HEK293 (cell line): ENCODE measurements around the gene TIE1.

Source experiments
- CTCF ChIA-PET: fragments of 350-600 bp; formaldehyde crosslinking; extraction: SDS; loops from one replicate; lab custom pipeline; 2021; ENCODE audit warnings: antibody characterized with exemption; lab: Yijun Ruan, JAX
- POLR2A ChIA-PET: fragments of 300-600 bp; formaldehyde crosslinking; extraction: SDS; loops from one replicate; lab custom pipeline; 2020; ENCODE audit warnings: antibody characterized with exemption, inconsistent platforms; lab: Yijun Ruan, JAX
- H3K27ac ChIP-seq: fragments of 200-500 bp; sonication (Bioruptor generic); 2 replicates; pipeline ENCODE4 v1.5.1; 2014; ENCODE audit warnings: low read depth, low read length, control low read depth, inconsistent platforms; ENCODE audit errors: extremely low read depth
- H3K36me3 ChIP-seq, 2 experiments: fragments of 200-500 bp in 1 of 2; sonication (Bioruptor generic) in 1 of 2; 1 replicate in 1 of 2; 2 replicates in 1 of 2; pipeline ENCODE4 v1.5.1; 2014 to 2017; ENCODE audit warnings: inconsistent platforms in 2 of 2, low read length in 2 of 2; ENCODE audit not compliant: control insufficient read depth in 2 of 2, insufficient read depth in 1 of 2
- H3K4me1 ChIP-seq: fragments of 200-500 bp; sonication (Bioruptor generic); 2 replicates; pipeline ENCODE4 v1.5.1; 2014; ENCODE audit warnings: mild to moderate bottlenecking, low read length, inconsistent platforms; ENCODE audit not compliant: control insufficient read depth, insufficient read depth
- H3K4me3 ChIP-seq: 2 replicates; pipeline ENCODE4 v1.5.1; 2011; ENCODE audit warnings: low read depth, mild to moderate bottlenecking, control low read depth, low read length, moderate library complexity
- H3K9me3 ChIP-seq: fragments of 200-500 bp; sonication (Bioruptor generic); 2 replicates; pipeline ENCODE4 v1.5.1; 2014; ENCODE audit warnings: low read depth, low read length, inconsistent platforms; ENCODE audit not compliant: control insufficient read depth, insufficient read depth
- BCL11B ChIP-seq: fragments of 450-650 bp; formaldehyde crosslinking; IDR thresholded peaks from 2 replicates; pipeline ENCODE4 v1.5.1; 2016; ENCODE audit warnings: low read depth, missing biosample characterization, missing genetic modification characterization
- GLI2 ChIP-seq: fragments of 450-650 bp; formaldehyde crosslinking; IDR thresholded peaks from 2 replicates; pipeline ENCODE4; 2017; ENCODE audit warnings: missing biosample characterization, missing genetic modification characterization, low read depth, borderline replicate concordance
- OSR2 ChIP-seq: fragments of 450-650 bp; formaldehyde crosslinking; IDR thresholded peaks from 2 replicates; pipeline ENCODE4 v1.5.1; 2016; ENCODE audit warnings: missing biosample characterization, missing genetic modification characterization
- SETDB1 ChIP-seq: IDR thresholded peaks from one replicate; pipeline ENCODE4 v1.6.1; 2017; ENCODE audit warnings: mild to moderate bottlenecking, low read length, moderate library complexity, mixed read lengths; ENCODE audit not compliant: insufficient read length
- TSHZ1 ChIP-seq: fragments of 450-650 bp; formaldehyde crosslinking; IDR thresholded peaks from 2 replicates; pipeline ENCODE4 v1.5.1; 2016; ENCODE audit warnings: missing biosample characterization, missing genetic modification characterization, borderline replicate concordance
- YY2 ChIP-seq: fragments of 450-650 bp; formaldehyde crosslinking; IDR thresholded peaks from 2 replicates; pipeline ENCODE4 v1.5.1; 2016; ENCODE audit warnings: missing biosample characterization, missing genetic modification characterization
- ZNF133 ChIP-seq: fragments of 450-650 bp; formaldehyde crosslinking; IDR thresholded peaks from 2 replicates; pipeline ENCODE4 v1.5.1; 2016; ENCODE audit warnings: missing biosample characterization, missing genetic modification characterization
- ZNF140 ChIP-seq: fragments of 450-650 bp; formaldehyde crosslinking; IDR thresholded peaks from 2 replicates; pipeline ENCODE4 v1.5.1; 2016; ENCODE audit warnings: missing biosample characterization, missing genetic modification characterization
- ZNF558 ChIP-seq: fragments of 450-650 bp; formaldehyde crosslinking; IDR thresholded peaks from 2 replicates; pipeline ENCODE4 v1.5.1; 2016; ENCODE audit warnings: missing biosample characterization, missing genetic modification characterization
- ZNF629 ChIP-seq: fragments of 450-650 bp; formaldehyde crosslinking; IDR thresholded peaks from 2 replicates; pipeline ENCODE4 v1.5.1; 2017; ENCODE audit warnings: missing biosample characterization, missing genetic modification characterization
- ZSCAN16 ChIP-seq: fragments of 450-650 bp; formaldehyde crosslinking; IDR thresholded peaks from 2 replicates; pipeline ENCODE4 v1.5.1; 2016; ENCODE audit warnings: missing biosample characterization, missing genetic modification characterization
- ZSCAN30 ChIP-seq: fragments of 450-650 bp; IDR thresholded peaks from 2 replicates; pipeline ENCODE4 v1.5.1; 2018; ENCODE audit warnings: missing biosample characterization, mild to moderate bottlenecking, missing genetic modification characterization, moderate library complexity
- TF ChIP-seq, protein P1 (sequence below): fragments of 450-650 bp; IDR thresholded peaks from 2 replicates; pipeline ENCODE4 v1.5.1; 2018; ENCODE audit warnings: missing biosample characterization, missing genetic modification characterization
- TF ChIP-seq, protein P2 (sequence below): fragments of 450-650 bp; formaldehyde crosslinking; IDR thresholded peaks from 2 replicates; pipeline ENCODE4 v1.5.1; 2017; ENCODE audit warnings: missing biosample characterization, missing genetic modification characterization
- TF ChIP-seq, protein P3 (sequence below): fragments of 450-650 bp; formaldehyde crosslinking; IDR thresholded peaks from 2 replicates; pipeline ENCODE4 v1.5.1; 2016; ENCODE audit warnings: missing biosample characterization, missing genetic modification characterization, low read depth

Gene TIE1

GRCh38 chr1:43334453-43335205, 33.8 kb downstream of the TIE1 start (continued):
- TF ChIP-seq, protein P1, sequence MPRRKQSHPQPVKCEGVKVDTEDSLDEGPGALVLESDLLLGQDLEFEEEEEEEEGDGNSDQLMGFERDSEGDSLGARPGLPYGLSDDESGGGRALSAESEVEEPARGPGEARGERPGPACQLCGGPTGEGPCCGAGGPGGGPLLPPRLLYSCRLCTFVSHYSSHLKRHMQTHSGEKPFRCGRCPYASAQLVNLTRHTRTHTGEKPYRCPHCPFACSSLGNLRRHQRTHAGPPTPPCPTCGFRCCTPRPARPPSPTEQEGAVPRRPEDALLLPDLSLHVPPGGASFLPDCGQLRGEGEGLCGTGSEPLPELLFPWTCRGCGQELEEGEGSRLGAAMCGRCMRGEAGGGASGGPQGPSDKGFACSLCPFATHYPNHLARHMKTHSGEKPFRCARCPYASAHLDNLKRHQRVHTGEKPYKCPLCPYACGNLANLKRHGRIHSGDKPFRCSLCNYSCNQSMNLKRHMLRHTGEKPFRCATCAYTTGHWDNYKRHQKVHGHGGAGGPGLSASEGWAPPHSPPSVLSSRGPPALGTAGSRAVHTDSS (tag by site-specific recombination), result no peak

DNA sequence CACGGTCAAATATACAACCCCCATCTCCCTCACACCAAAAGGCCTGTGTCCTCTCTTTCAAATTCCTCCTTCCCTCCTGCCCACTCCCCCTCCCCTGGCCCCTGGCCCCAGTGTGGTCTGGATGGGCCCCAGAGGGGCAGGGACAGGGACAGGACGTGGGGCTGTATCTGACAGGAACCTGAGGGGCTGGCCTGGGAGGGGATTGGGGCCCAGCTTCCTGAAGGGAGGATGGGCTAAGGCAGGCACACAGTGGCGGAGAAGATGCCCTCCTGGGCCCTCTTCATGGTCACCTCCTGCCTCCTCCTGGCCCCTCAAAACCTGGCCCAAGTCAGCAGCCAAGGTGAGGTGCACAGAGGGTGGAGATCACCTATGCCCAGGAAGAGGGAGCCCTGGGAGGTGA, 36.8 kb downstream of the TIE1 start, which contains the start of gene MPL:
Gene MPL, plus strand, starts transcription at position 231 of the 400 bp plus-strand sequence. Its CDS starts 31 bp downstream, at position 262.
- CTCF ChIA-PET, result interaction anchor here (0.6 kb wide), 1 partner anchor 77 kb away, joined by 3 read pairs; no protein-coding TSS in a partner anchor
- POLR2A ChIA-PET, result no interaction called here
- H3K27ac ChIP-seq, result no peak within 1 kb of the TSS
- H3K9me3 ChIP-seq, result no peaks in the 10 kb centered on the region
- TF ChIP-seq, protein P2, sequence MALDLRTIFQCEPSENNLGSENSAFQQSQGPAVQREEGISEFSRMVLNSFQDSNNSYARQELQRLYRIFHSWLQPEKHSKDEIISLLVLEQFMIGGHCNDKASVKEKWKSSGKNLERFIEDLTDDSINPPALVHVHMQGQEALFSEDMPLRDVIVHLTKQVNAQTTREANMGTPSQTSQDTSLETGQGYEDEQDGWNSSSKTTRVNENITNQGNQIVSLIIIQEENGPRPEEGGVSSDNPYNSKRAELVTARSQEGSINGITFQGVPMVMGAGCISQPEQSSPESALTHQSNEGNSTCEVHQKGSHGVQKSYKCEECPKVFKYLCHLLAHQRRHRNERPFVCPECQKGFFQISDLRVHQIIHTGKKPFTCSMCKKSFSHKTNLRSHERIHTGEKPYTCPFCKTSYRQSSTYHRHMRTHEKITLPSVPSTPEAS (tag by site-specific recombination), result no peak
- TF ChIP-seq ZNF558 (tag by site-specific recombination), result no peak
- no peak for TF ChIP-seq YY2
- no peak for TF ChIP-seq ZSCAN30 (tag by site-specific recombination)
- TF ChIP-seq ZNF140 (tag by site-specific recombination), result no peak
- TF ChIP-seq GLI2 (tag by site-specific recombination), result no peak
- TF ChIP-seq SETDB1, result no peak
- TF ChIP-seq OSR2 (tag by site-specific recombination), result no peak
- TF ChIP-seq BCL11B (tag by site-specific recombination), result no peak
- TF ChIP-seq, protein P3, sequence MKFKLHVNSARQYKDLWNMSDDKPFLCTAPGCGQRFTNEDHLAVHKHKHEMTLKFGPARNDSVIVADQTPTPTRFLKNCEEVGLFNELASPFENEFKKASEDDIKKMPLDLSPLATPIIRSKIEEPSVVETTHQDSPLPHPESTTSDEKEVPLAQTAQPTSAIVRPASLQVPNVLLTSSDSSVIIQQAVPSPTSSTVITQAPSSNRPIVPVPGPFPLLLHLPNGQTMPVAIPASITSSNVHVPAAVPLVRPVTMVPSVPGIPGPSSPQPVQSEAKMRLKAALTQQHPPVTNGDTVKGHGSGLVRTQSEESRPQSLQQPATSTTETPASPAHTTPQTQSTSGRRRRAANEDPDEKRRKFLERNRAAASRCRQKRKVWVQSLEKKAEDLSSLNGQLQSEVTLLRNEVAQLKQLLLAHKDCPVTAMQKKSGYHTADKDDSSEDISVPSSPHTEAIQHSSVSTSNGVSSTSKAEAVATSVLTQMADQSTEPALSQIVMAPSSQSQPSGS, result no peak
- H3K4me3 ChIP-seq, result no peak within 1 kb of the TSS
- no peaks in the 10 kb centered on the region for H3K36me3 ChIP-seq
- H3K4me1 ChIP-seq, result no peaks in the 10 kb centered on the region

DNA sequence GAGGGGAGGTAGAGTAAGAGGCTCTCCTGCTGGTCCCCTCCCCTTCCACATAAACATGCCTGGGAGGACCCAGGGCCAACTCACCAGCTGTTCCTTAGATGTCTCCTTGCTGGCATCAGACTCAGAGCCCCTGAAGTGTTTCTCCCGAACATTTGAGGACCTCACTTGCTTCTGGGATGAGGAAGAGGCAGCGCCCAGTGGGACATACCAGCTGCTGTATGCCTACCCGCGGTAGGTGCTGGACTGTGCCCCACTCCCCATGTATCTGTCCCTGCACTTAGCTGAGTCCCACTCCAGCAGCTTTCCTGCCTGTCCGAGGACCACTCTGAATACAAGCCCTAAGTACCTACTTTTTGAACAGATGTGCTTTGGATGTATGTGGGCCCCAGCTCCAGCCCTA, 37.2 kb downstream of the TIE1 start:
- CTCF ChIA-PET, result interaction anchor here (0.6 kb wide), 1 partner anchor 77 kb away, joined by 3 read pairs; no protein-coding TSS in a partner anchor
- Histone ChIP-seq H3K27ac (no peak overlapping the region), H3K4me3 (no peak overlapping the region), H3K36me3 (no peaks in the 10 kb centered on the region), H3K4me1 (no peaks in the 10 kb centered on the region), H3K9me3 (no peaks in the 10 kb centered on the region)
- POLR2A ChIA-PET, result interaction anchor here (2.8 kb wide), 1 partner anchor 11 kb away, joined by 11 read pairs; no protein-coding TSS in a partner anchor
- TF ChIP-seq, protein P2 (tag by site-specific recombination), result no peak
- no peak for TF ChIP-seq ZNF629 (tag by site-specific recombination)
- no peak for TF ChIP-seq ZSCAN16
- no peak for TF ChIP-seq TSHZ1 (tag by site-specific recombination)
- no peak for TF ChIP-seq ZNF133
